ENCODE data around the gene AIG1.

- no peak for TF ChIP-seq CTCF (conservative IDR thresholded peaks at IDR 0.05; ENCODE audit: low read length)
- no peak for TF ChIP-seq EZH2phosphoT487 (IDR thresholded peaks at IDR 0.05; ENCODE audit: borderline replicate concordance, low read depth, low read length)
Observed at GRCh38 chr6:143372199-143372882, 311.7 kb downstream of the AIG1 start.
